Keratinocyte (primary cell): ENCODE data around the gene ADRA1B. TPM values are rescaled to one million over a fixed set of nuclear protein-coding genes. Genes with fewer than 3 reads are reported as not detected.

Experiments used
- DNase-seq: peaks from one replicate; pipeline ENCODE4 v3.0.0-alpha.2; 2011; ENCODE audit warnings: low read depth, missing footprints, low spot score
- FAIRE-seq: peaks from 2 replicates; lab custom pipeline; 2011; peaks lifted over from hg19 to GRCh38; lab: Jason Lieb, UNC
- H2AFZ ChIP-seq: 2 replicates; pipeline ENCODE4 v1.6.0; 2012; ENCODE audit warnings: low read length, control low read depth, inconsistent platforms; ENCODE audit not compliant: control insufficient read depth
- H3K27ac ChIP-seq: 2 replicates; pipeline ENCODE4 v1.5.1; 2011; ENCODE audit warnings: low read length; ENCODE audit not compliant: control insufficient read depth, insufficient read depth
- H3K27me3 ChIP-seq: 3 replicates; pipeline ENCODE4 v1.6.0; 2011; ENCODE audit warnings: low read length; ENCODE audit not compliant: control insufficient read depth, insufficient read depth; ENCODE audit errors: extremely low read depth
- H3K36me3 ChIP-seq, 2 experiments: 2 replicates in 1 of 2; 3 replicates in 1 of 2; pipeline ENCODE4 v1.5.1; 2011; ENCODE audit warnings: low read length in 2 of 2, mild to moderate bottlenecking in 1 of 2; ENCODE audit not compliant: control insufficient read depth in 2 of 2, insufficient read depth in 2 of 2; ENCODE audit errors: extremely low read depth in 1 of 2
- H3K4me1 ChIP-seq: 3 replicates; pipeline ENCODE4 v1.5.1; 2011; ENCODE audit warnings: low read length; ENCODE audit not compliant: control insufficient read depth, insufficient read depth; ENCODE audit errors: extremely low read depth
- H3K4me2 ChIP-seq: 3 replicates; pipeline ENCODE4 v1.6.0; 2011; ENCODE audit warnings: low read depth, low read length; ENCODE audit not compliant: control insufficient read depth, insufficient read depth; ENCODE audit errors: extremely low read depth
- H3K4me3 ChIP-seq, 3 experiments: fragments of 200-600 bp in 1 of 3; sonication (generic) in 1 of 3; 2 replicates in 2 of 3; 3 replicates in 1 of 3; pipeline ENCODE4 v1.5.1; 2011 to 2016; ENCODE audit warnings: low read length in 3 of 3, mild to moderate bottlenecking in 3 of 3, control low read depth in 2 of 3, inconsistent platforms in 1 of 3, low read depth in 1 of 3, mixed read lengths in 1 of 3, mixed run types in 1 of 3, moderate library complexity in 1 of 3; ENCODE audit not compliant: control insufficient read depth in 2 of 3, insufficient read depth in 2 of 3; ENCODE audit errors: extremely low read depth in 1 of 3
- H3K79me2 ChIP-seq: 2 replicates; pipeline ENCODE4 v1.6.0; 2012; ENCODE audit warnings: low read length; ENCODE audit not compliant: control insufficient read depth, insufficient read depth
- H3K9ac ChIP-seq: 3 replicates; pipeline ENCODE4 v1.6.0; 2011; ENCODE audit warnings: low read length; ENCODE audit not compliant: control insufficient read depth, insufficient read depth; ENCODE audit errors: extremely low read depth
- H3K9me1 ChIP-seq: 3 replicates; pipeline ENCODE4 v1.6.0; 2011; ENCODE audit warnings: low read length; ENCODE audit not compliant: control insufficient read depth, insufficient read depth; ENCODE audit errors: extremely low read depth
- H3K9me3 ChIP-seq: 2 replicates; pipeline ENCODE4 v1.5.1; 2012; ENCODE audit warnings: low read depth, low read length; ENCODE audit not compliant: control insufficient read depth
- H4K20me1 ChIP-seq: 3 replicates; pipeline ENCODE4 v1.6.0; 2011; ENCODE audit warnings: low read length; ENCODE audit not compliant: control insufficient read depth, insufficient read depth; ENCODE audit errors: extremely low read depth
- CTCF ChIP-seq, 3 experiments: IDR thresholded peaks in 1 of 3; conservative IDR thresholded peaks in 1 of 3; optimal IDR thresholded peaks in 1 of 3; 2 replicates in 2 of 3; 3 replicates in 1 of 3; pipeline versions ENCODE3 to v1.5.1; 2011; ENCODE audit warnings: low read length in 3 of 3, mild to moderate bottlenecking in 3 of 3, moderate library complexity in 2 of 3, control low read depth in 1 of 3, inconsistent platforms in 1 of 3; ENCODE audit not compliant: insufficient read depth in 2 of 3; ENCODE audit errors: extremely low read depth in 1 of 3
- EZH2 ChIP-seq: IDR thresholded peaks from one replicate; pipeline ENCODE4 v1.6.1; 2012; ENCODE audit warnings: inconsistent platforms, mild to moderate bottlenecking, low read length, moderate library complexity
- dilution Hi-C: fragments of 300-500 bp; cut with MboI; formaldehyde crosslinking; loops from one replicate; pipeline ENCODE4 v1.7.0; 2020; ENCODE audit warnings: low sequenced_read_pairs; ENCODE audit not compliant: extremely low pct_ligation_motif_present
- polyA plus RNA-seq, 5 experiments: library from polyadenylated mRNA; depleted of rRNA in 3 of 5; stranded (reverse) in 3 of 5; stranded (forward) in 1 of 5; unstranded in 1 of 5; fragments of >200 nt; gene quantifications; 1 replicate in 1 of 5; 2 replicates in 3 of 5; 3 replicates in 1 of 5; pipeline versions ENCODE4 v1.2.1 to v1.2.3, GENCODE V29; 2011 to 2012; ENCODE audit warnings: missing spikeins in 2 of 5, low read depth in 1 of 5, low replicate concordance in 1 of 5

ADRA1B gene
- polyA plus RNA-seq, 1 donor (not counting 4 experiments of a cell fraction or from before 2014, with no cell fraction given): 0.18 TPM

DNA sequence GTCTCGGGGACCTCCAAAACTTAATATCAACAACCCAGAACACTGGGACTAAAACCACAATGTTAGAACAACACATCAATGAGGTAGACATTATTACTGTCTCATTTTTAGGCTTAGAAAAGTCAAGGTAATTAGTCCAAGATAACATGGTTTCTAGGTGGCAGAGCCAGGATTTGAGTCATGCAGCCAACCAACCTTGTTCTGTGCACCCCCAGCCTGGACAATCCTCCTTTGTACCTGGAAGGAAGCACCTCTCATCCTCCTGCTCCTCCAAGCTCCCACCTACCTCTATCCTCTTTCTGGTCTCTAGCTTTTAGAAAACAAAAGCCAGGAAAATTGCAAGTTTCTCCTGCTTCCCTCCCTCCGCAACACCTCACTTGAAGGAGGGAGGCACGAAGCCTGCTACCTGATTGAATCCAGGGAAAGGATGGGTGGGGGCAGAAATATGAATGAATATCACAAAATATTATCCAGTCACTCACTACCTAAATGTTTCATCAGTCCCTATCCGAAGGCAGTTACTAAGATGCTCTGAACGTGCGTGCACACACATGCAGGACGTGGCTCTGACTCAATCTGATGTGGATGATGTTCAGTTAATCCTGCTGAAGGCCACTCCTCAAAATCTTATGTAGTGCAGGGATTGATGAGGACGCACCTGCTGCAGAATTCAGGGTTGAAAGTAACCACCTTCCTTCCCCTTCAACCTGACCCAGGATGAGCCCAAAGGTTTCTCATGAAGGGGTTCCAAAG lies 66.3 kb downstream of the ADRA1B start:
- no peaks in the 10 kb centered on the region for H3K27me3 ChIP-seq
- FAIRE-seq: peak; percentile 99
- H3K4me3 ChIP-seq: peak overlapping the region in 2 of 3 experiments; percentile 19 to 22

GRCh38 chr5:159987031-159987674 lies 70.9 kb downstream of the ADRA1B start:
- Histone ChIP-seq H3K9ac (peak overlapping the region; percentile 43), H2AFZ (peak overlapping the region; percentile 34)
- dilution Hi-C loops: no loop called here

More for the DNA sequence above, 66.3 kb downstream of the ADRA1B start:
- Histone ChIP-seq H2AFZ (no peak overlapping the region), H3K36me3 (no peaks in the 10 kb centered on the region), H3K9me1 (no peaks in the 10 kb centered on the region), H3K4me1 (peaks cover 36% of the 10 kb centered on the region), H3K9me3 (no peaks in the 10 kb centered on the region), H3K4me2 (peak overlapping the region; percentile 59), H4K20me1 (no peaks in the 10 kb centered on the region), H3K9ac (peak overlapping the region; percentile 55), H3K27ac (peak overlapping the region; percentile 89), H3K79me2 (no peaks in the 10 kb centered on the region)
- dilution Hi-C loops: no loop called here
- TF ChIP-seq EZH2: no peak
- TF ChIP-seq CTCF (optimal IDR thresholded peaks at IDR 0.05 in 1 of 3, IDR thresholded peaks at IDR 0.05 in 1 of 3, conservative IDR thresholded peaks at IDR 0.05 in 1 of 3; ENCODE audit: extremely low read depth in 1 of 3, insufficient read depth in 2 of 3, low read length in 3 of 3): no peak
- DNase-seq: peak; percentile 77

More at GRCh38 chr5:159987031-159987674, 70.9 kb downstream of the ADRA1B start:
- H3K9me3 ChIP-seq: no peaks in the 10 kb centered on the region
- H3K4me1 ChIP-seq: peaks cover 27% of the 10 kb centered on the region
- H3K79me2 ChIP-seq: no peaks in the 10 kb centered on the region
- DNase-seq (no peak), FAIRE-seq (peak; percentile 73)
- H3K27ac ChIP-seq: no peak overlapping the region
- TF ChIP-seq EZH2 (no peak), CTCF (optimal IDR thresholded peaks at IDR 0.05 in 1 of 3, IDR thresholded peaks at IDR 0.05 in 1 of 3, conservative IDR thresholded peaks at IDR 0.05 in 1 of 3; ENCODE audit: extremely low read depth in 1 of 3, insufficient read depth in 2 of 3, low read length in 3 of 3) (peak; percentile 77 to 98 (median 93))
- H3K9me1 ChIP-seq: no peaks in the 10 kb centered on the region
- H3K4me3 ChIP-seq: peak overlapping the region in 2 of 3 experiments; percentile 49 to 56
- no peaks in the 10 kb centered on the region for H3K27me3 ChIP-seq
- H4K20me1 ChIP-seq: no peaks in the 10 kb centered on the region
- peak overlapping the region; percentile 81 for H3K4me2 ChIP-seq
- H3K36me3 ChIP-seq: no peaks in the 10 kb centered on the region
